HT1080 (cell line): ENCODE measurements around the gene GRIA1. TPM values are rescaled to one million over a fixed set of nuclear protein-coding genes. Genes with fewer than 3 reads are reported as not detected.
"Not testable (repeated sequence)": the region's sequence is repeated elsewhere in the genome, so short reads cannot be mapped to it uniquely, and the experiment has no call there.

ENCODE experiments used
- DNase-seq: peaks from one replicate; pipeline ENCODE4 v3.0.0-alpha.2; 2015; ENCODE audit warnings: low read depth
- total RNA-seq: library from RNA; depleted of rRNA; stranded (reverse); fragments of >200 nt; shearing (Covaris generic); gene quantifications from 2 replicates; pipeline ENCODE4 v1.2.3, GENCODE V29; 2014

Gene GRIA1
- total RNA-seq, 1 experiment from 2014 or later, result 0.13 TPM

DNA sequence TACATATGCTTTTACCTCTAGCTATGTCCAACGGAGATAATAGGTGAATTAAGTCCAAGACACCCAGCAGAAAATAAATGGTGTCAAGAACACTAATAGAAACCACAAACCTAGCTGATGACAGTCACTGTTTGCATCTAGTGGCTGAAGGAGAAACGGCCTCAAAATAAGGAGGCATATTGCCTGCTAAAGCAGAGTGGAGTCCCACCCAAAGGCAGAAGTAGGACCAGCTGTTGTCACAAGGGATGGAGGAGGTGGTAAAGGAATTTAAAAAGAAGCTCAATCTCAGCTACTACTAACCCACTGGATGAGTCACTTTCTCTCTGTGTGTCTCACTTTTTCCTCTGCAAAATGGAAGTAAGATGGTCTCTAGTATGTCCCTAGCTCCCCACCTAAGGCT lies 224.3 kb downstream of the GRIA1 start:
- peak; percentile 41 for DNase-seq

GRCh38 chr5:153717287-153717686 lies 226.8 kb downstream of the GRIA1 start:
- no peak for DNase-seq

GRCh38 chr5:153718713-153719112 lies 228.2 kb downstream of the GRIA1 start:
- DNase-seq, result no peak

GRCh38 chr5:153719324-153719723 lies 228.9 kb downstream of the GRIA1 start:
- no peak for DNase-seq

DNA sequence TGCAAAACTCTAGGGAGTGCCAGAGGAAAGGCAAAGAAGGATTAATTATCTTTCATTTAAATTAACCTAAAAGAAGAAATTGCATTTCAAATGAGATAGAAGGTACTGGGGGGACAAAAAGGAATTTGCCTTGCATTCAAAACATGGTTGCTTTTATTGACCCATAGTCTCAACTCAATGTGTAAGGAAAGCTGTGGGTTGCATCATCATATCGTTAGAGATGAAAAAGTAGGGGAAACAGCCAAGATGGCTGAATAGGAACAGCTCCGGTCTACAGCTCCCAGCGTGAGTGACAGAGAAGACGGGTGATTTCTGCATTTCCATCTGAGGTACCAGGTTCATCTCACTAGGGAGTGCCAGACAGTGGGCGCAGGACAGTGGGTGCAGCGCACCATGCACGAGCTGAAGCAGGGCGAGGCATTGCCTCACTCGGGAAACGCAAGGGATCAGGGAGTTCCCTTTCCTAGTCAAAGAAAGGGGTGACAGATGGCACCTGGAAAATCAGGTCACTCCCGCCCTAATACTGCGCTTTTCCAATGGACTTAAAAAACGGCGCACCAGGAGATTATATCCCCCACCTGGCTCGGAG lies 232.6 kb downstream of the GRIA1 start:
- not testable (repeated sequence) for DNase-seq

GRCh38 chr5:153742060-153742459 lies 251.6 kb downstream of the GRIA1 start:
- no peak for DNase-seq

GRCh38 chr5:153744751-153745150 lies 254.3 kb downstream of the GRIA1 start:
- no peak for DNase-seq

DNA sequence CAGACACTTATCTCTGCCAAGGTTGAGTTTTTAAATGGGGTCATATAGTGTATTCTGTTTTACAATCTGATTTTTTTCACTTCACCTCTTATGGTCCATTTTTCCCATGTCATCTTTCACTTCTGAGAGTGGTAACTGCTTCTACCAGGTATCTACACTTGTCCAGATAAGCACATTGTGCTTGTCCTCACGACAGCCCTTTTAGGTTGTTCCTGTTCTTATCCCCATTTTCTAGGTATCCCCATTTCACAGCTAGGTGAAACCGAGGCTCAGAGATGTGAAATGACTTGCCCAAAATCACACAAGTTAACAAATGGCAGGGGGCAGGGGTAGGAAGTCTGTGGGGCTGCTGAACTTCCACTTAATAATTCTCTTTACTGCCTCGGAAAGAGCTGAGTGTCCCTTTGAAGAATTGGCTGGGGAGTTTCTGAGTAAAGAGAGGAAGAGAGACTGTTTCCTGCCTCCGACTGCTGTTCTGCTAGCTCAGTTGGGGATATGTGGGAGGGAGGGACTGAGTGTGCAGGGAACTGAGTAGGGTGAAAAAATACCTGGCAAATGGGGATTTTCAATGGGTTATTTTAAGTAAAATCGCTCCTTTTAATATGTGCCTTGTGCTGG lies 255.4 kb downstream of the GRIA1 start:
- DNase-seq, result no peak

DNA sequence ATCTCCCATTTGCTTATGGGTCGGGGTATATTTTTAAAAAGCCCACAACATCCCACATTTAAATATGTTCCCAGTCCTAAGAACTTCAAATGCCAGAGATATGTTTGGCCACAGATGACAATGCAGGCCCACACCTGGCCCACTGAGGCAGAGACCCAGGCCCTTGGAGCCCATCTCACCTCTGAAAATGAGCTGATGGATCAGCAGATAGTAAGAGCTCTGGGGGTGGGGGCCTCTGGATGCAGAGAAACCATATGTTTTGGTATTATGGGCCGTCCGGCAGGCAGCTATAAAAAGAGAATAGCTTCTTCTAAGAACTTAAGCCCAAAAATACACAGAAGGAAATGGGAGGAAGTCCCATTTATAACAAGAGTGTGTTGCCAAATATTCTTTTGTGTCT lies 256.0 kb downstream of the GRIA1 start:
- no peak for DNase-seq

DNA sequence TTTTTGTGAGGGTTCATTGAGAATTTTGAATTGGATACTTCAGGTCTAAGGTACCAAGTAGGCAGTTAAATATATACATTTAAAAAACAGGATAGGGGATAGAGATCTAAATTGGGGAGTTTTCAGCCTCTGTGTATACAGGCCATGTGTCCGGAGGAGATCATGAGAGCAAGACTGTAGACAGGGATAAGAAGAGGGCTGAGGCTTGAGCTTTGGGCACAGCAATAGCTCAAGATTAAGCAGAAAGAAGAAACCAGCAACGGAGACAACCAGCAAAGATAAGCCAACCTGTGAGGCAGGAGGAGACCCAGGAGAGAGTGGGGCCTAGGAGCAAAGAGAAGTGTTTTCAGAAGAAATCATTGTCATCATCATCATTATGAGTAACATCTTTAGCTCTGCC lies 258.4 kb downstream of the GRIA1 start:
- DNase-seq, result no peak

DNA sequence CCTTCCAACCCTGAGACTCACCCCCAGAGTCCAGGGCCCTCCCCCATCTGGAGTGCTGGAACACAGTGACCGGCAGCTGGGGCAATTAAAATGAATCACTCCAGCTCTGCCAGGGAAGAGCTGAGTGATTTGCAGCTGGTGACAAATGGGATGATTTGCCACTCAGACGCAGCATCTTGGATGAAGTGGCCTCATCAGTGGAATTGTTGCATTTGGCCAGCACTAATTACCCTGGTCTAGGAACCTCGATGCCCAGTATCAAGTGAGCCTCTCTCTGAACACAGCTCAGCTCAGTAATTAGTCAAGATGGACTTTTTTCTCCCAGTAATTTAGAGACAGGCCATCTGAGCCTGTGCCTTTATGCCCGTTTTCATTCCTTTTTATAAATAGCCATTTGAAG lies 259.5 kb downstream of the GRIA1 start:
- DNase-seq, result no peak

- no peak for DNase-seq
Measured at GRCh38 chr5:153751251-153751650, 260.8 kb downstream of the GRIA1 start.

DNA sequence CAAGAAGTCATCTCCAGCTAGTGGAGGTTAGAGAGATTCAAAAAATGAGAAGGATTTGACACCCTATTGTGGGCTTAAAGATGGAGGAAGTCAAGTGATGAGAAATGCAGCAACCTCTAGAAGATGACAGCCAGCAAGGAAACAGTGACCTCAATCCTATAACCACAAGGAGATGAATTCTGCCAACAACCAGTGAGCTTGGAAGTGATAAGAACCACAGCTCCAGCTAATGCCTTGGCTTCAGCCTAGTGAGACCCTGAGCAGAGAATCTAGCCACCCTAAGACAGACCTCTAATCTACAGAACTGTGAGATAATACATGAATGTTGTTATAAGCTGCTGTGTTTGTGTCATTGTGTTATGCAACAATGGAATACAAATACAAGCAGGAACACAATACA lies 262.4 kb downstream of the GRIA1 start:
- peak; percentile 13 for DNase-seq

DNA sequence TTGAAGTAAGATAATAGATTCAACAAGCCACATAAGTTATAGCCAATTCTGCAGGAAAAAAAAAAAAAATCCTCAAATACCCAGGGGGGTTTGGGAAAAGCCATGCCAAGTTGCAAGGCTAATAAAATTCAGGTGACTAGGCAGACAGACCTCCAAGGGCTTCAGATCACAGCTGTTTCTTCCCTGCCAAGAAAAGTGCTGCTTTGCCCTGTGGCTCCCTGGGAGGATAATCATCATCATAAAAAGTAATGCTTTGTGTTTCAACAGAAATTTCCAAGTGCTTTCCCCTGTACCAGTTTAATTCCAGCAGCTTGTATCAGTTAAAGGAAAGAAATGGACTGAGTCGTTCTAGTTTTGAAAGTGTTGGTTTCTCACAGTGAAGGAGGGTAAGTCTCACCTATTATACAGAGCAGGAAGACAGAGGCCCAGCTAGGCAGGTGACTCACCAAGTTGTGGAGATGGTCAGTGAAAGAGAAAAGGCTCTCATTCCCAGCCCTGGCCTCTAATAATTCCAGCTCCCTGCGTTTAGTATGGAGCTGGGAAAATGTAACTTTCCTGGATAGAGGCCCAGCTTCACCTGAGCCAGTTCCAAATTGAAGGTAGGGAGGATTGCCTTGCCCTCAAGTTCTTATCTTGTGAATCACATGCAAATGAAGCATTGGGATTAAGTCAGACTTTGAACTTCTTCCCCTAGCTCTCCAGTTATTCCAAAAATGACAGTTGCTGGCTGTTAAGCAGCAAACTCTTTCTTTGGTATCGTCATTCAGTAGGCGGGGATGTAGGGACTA lies 263.4 kb downstream of the GRIA1 start:
- peak; percentile 18 for DNase-seq

GRCh38 chr5:153755913-153756500 lies 265.5 kb downstream of the GRIA1 start:
- no peak for DNase-seq

DNA sequence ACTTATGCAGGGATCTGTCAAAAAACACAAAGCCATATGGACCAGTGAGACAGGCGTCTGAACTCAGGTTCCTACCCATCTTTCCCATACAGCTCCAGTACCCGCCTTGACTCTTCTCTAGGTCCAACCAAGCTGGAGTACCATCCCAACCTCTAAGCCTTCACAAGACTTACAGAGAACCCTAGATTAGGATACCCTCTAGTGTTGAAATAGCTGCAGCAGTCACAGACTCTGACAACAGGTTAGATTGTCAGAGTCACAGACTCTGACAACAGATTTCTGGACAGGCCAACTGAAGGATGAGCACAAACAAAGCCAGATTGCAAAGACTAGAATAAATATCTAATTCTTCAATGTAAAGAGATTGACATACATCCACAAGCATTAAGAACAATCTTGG lies 266.1 kb downstream of the GRIA1 start:
- peak; percentile 8 for DNase-seq

DNA sequence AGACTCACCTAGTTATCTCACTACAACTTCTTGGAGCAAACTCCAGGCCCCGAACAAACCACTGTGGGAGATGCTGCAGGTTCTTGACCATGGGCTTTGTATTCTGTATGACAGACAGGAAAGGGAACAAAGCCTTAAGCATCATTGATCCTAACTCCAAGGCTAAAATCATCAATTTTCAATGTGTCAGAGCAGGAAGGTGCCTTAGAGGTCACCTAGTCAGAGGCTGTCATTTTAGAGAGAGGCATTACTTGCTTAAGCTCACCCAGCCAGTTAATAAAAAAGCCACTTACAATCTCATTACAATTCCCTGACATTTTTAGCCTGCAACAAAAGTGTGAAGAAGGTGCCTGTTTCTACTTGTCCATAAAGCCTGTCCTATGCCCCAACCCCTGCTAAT lies 275.5 kb downstream of the GRIA1 start:
- DNase-seq, result no peak

DNA sequence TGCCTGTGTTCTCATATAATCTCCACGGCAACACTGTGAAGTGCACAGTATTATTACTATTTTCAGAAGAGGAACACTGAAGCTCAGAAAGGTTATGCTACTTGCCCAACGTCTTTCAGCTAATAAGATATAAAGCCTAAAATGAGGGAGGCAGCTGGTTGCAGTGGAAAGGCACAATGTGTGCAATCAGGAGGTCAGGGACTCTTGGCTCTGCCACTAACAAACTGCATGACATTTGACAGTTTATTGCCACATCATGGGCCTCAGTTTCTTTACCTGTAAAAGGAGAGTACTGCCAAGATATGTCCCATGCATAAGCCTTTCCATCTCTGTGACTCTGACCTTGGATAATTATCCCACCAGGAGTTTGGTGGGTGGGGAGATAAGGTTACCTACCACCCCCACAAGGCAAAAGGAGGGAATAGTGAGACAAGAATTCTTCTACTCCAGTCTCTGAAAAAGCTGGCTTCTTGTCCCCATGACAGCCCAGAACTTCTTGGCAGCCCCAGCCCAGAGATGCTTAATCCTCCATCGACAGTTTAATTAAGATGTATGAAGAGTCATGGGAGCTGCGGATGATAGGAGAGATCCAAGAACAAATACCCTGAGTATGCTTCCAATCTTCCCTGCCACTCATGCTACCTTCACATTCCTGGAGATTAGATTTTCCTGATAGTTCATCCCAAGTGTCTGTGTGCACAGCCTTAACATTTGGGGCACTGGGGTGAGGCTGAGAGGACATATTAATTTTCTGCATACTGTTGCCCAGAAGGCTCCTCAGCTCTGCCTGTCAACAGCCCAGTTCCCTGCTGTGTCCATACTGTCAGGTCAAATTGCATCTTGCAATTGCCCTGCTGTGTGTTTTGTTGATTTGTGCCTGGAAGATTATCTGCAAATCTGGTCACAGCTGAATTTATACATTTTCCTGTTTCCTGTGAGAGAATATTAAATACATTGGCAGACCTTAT lies 277.0 kb downstream of the GRIA1 start:
- no peak for DNase-seq

DNA sequence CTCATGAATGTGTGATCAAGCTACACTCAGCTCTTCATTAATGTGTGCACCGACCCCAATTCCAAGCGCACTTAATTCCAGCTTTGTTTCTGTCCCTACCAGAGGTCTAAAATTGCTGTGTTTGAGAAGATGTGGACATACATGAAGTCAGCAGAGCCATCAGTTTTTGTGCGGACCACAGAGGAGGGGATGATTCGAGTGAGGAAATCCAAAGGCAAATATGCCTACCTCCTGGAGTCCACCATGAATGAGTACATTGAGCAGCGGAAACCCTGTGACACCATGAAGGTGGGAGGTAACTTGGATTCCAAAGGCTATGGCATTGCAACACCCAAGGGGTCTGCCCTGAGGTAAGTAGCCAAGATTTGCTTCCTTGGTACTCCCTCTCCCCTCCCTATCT lies 279.6 kb downstream of the GRIA1 start:
- DNase-seq, result no peak

DNA sequence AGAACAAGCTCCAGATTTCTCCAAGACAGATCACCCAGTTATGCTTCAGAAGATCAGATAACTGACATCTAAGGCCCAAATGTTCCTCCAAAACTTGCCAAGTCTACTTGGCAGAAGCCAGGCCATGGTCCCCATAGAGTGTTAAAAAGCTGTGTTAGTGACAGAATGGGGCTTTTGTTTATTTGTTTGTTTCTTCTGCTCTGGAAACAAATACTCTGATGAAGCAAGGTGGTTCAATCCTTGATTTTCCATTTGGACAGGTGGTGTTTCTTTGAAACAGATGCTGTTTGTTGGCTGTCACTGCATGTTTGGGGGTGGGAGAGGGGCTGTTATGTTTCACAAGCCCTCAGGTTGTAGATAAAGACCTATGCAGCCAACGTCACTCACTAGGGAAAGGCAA lies 284.2 kb downstream of the GRIA1 start:
- DNase-seq, result no peak

- peak; percentile 6 for DNase-seq
Measured at GRCh38 chr5:153775923-153776322, 285.5 kb downstream of the GRIA1 start.
